Right lobe of liver (tissue), 6 donors: ENCODE data around the gene FHIT. TPM values are rescaled to one million over a fixed set of nuclear protein-coding genes. Genes with fewer than 3 reads are reported as not detected.
A peak's percentile ranks its signal among the peaks of the same experiment; 100 is the strongest.

Source experiments
- ATAC-seq, 4 donors: fragments of 200-7000 bp; cut with Tn5 transposase; one replicate each; pipeline ENCODE4 v1.9.1; 2020; ENCODE audit warnings: mild to moderate bottlenecking in 4 of 4, moderate library complexity in 4 of 4
- DNase-seq, 3 donors: peaks; one replicate each; pipeline ENCODE4 v3.0.0-alpha.2; 2020
- H3K27ac ChIP-seq, 3 donors: fragments of 200-600 bp; one replicate each; pipeline ENCODE4 v1.8.0; 2022
- H3K27me3 ChIP-seq, 2 donors: fragments of 200-600 bp; one replicate each; pipeline ENCODE4 v1.8.0; 2022
- H3K36me3 ChIP-seq, 4 donors: fragments of 200-600 bp; sonication (generic) in 1 of 4; one replicate each; pipeline versions ENCODE4 v1.5.1 to v1.8.0; 2017 to 2022; ENCODE audit warnings: control low read depth in 1 of 4
- H3K4me1 ChIP-seq, 4 donors: fragments of 200-600 bp; sonication (generic) in 1 of 4; one replicate each; pipeline versions ENCODE4 v1.5.1 to v1.8.0; 2017 to 2022; ENCODE audit warnings: control low read depth in 1 of 4
- H3K4me3 ChIP-seq, 3 donors: fragments of 200-600 bp; one replicate each; pipeline ENCODE4 v1.8.0; 2022
- H3K9me3 ChIP-seq, 4 donors: fragments of 200-600 bp; sonication (generic) in 1 of 4; one replicate each; pipeline versions ENCODE4 v1.5.1 to v1.8.0; 2017 to 2022; ENCODE audit warnings: control low read depth in 1 of 4
- POLR2A ChIP-seq: fragments of 450-650 bp; IDR thresholded peaks from one replicate; pipeline ENCODE4 v1.6.1; 2017; ENCODE audit warnings: antibody characterized with exemption, mild to moderate bottlenecking
- WGBS: methylation state at CpG from one replicate; pipeline ENCODE4 v1.1.6; 2018; ENCODE audit warnings: low coverage, low lambda C conversion rate; ENCODE audit not compliant: insufficient coverage; ENCODE audit errors: missing lambda C conversion rate; 5-methylcytosine and 5-hydroxymethylcytosine counted together
- intact Hi-C, 2 donors: fragments of 100-400 bp; cut with DNase I; formaldehyde crosslinking; loops; one replicate each; pipeline versions ENCODE4 v1.11.2 to v1.14.1; 2022
- total RNA-seq, 6 experiments: library from RNA; depleted of rRNA in 2 of 6; stranded (reverse); fragments of >200 nt in 2 of 6; fragmentation: NEBNext Ultra II Directional in 3 of 6; extraction: Animal tissue kit (Norgen Biotek cat#: 25700) in 3 of 6; gene quantifications; one replicate each; pipeline versions ENCODE4 v1.1.0 to v1.2.4, GENCODE V29; 2016 to 2023
- TF ChIP-seq, protein P1 (sequence below), 4 donors: fragments of 200-600 bp in 3 of 4; fragments of 450-650 bp in 1 of 4; IDR thresholded peaks; one replicate each; pipeline versions ENCODE4 v1.5.1 to v1.8.0; 2016 to 2022; ENCODE audit warnings: antibody characterized with exemption in 4 of 4, mild to moderate bottlenecking in 2 of 4
- donor health status: DM: no; HTN: yes; CAD: no.
- donor health status: DM: no; HTN: no; CAD: no.
- donor health status: DM: no; HTN: no; CAD: no.
- donor health status: DM: no; HTN: yes; CAD: no.
- donor health status: DM: no; HTN: yes; CAD: no.

Gene FHIT
- total RNA-seq, 6 experiments from 2014 or later: 6.6 to 11.2 (median 8.0) TPM

DNA sequence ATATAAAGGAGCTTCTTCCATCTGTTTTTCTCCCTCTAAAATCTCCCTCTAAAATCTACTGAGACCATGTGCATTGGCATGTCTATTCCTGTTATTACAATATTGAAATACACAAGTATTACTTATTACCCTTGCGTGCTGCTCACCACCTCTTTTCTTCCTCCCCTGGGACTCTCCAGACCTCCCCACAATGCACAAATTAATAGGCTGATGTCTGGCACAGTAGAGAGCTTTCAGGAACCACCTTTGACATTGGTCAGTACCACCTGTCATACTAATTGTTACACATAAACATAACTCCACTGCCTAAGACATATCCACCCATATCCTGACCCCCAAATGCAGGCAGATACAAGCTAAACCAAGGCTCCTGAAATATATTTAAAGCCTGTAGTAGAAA, 722.6 kb downstream of the FHIT start:
- no peak overlapping the region for H3K4me3 ChIP-seq
- ATAC-seq (no peak), DNase-seq (no peak)
- H3K9me3 ChIP-seq: no peaks in the 10 kb centered on the region
- H3K4me1 ChIP-seq: no peaks in the 10 kb centered on the region
- TF ChIP-seq POLR2A: no peak
- TF ChIP-seq, protein P1, sequence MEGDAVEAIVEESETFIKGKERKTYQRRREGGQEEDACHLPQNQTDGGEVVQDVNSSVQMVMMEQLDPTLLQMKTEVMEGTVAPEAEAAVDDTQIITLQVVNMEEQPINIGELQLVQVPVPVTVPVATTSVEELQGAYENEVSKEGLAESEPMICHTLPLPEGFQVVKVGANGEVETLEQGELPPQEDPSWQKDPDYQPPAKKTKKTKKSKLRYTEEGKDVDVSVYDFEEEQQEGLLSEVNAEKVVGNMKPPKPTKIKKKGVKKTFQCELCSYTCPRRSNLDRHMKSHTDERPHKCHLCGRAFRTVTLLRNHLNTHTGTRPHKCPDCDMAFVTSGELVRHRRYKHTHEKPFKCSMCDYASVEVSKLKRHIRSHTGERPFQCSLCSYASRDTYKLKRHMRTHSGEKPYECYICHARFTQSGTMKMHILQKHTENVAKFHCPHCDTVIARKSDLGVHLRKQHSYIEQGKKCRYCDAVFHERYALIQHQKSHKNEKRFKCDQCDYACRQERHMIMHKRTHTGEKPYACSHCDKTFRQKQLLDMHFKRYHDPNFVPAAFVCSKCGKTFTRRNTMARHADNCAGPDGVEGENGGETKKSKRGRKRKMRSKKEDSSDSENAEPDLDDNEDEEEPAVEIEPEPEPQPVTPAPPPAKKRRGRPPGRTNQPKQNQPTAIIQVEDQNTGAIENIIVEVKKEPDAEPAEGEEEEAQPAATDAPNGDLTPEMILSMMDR (IDR thresholded peaks at IDR 0.05): no peak
- H3K36me3 ChIP-seq: no peaks in the 10 kb centered on the region
- no peak overlapping the region for H3K27ac ChIP-seq
- no peaks in the 10 kb centered on the region for H3K27me3 ChIP-seq
- intact Hi-C loops: no loop called here
- WGBS: 90% methylated on average over 1 of the region's 1 CpG

DNA sequence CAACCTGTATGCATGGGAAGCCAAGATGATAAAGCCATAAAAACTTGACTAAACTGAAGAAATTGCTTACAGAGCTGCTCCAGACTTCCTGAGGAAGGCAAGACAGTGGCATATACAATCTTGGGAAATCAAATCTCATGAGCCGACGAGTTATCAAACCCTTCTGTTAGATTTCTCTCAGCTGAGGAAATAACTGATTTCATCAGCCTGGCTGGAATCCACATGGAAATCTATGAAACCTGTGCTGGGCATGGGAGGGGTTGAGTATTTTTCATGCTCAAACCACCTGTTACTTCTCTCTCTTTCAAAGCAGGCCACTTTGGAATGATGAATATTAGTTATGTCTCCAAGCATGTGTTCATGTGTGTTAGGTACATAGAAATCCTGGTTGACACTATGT, 727.7 kb downstream of the FHIT start:
- Histone ChIP-seq H3K27ac (no peak overlapping the region), H3K4me3 (no peak overlapping the region), H3K36me3 (no peaks in the 10 kb centered on the region), H3K27me3 (no peaks in the 10 kb centered on the region), H3K4me1 (no peaks in the 10 kb centered on the region), H3K9me3 (no peaks in the 10 kb centered on the region)
- ATAC-seq: peak; percentile 19 to 57 (median 38)
- intact Hi-C loops: no loop called here
- DNase-seq: no peak
- TF ChIP-seq, protein P1 (IDR thresholded peaks at IDR 0.05): no peak
- TF ChIP-seq POLR2A: no peak
- WGBS: 13% methylated on average over 2 of the region's 2 CpGs

DNA sequence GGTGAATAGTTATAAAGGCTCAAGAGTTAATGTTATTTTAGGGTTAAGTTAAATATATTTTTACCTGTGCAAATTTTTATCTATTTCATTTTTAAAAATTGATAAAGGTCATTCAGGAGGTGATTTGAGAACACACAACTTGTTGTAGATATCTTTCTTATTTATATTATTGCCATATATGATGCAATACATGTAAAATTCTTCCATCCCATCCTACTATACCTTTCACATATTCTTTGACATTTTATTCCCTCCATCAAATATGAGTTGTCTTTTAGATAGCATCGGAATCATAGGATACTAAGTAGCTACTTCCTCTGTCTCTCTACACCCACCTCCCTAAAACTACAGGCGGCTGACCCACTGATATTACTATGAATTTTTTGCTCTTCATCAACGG, 734.1 kb downstream of the FHIT start:
- WGBS: 81% methylated on average over 2 of the region's 3 CpGs
- TF ChIP-seq, protein P1 (IDR thresholded peaks at IDR 0.05): no peak
- no peak for TF ChIP-seq POLR2A
- intact Hi-C loops: no loop called here

DNA sequence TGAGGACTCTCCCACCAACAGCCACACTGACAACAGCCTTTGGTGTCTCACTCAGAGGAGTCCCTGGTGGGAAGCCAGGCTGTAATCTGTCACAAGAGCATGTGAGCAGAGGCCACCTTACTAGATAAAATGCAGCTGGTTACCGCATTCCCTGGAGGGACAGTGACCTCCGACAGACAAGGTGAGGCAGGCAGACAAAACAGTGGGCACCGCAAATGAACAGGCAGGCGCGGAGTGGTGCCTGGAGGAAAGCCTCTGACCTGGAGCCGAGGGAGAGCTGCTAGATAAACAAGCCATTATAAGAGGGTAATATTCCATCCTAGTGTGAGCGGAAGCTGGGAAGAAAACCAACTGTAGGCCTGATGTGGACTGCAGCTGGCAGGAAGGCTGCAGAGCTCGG, 736.4 kb downstream of the FHIT start:
- 76% methylated on average over 6 of the region's 8 CpGs for WGBS
- DNase-seq (no peak), ATAC-seq (no peak)
- H3K9me3 ChIP-seq: no peaks in the 10 kb centered on the region
- no peaks in the 10 kb centered on the region for H3K36me3 ChIP-seq
- intact Hi-C loops: no loop called here
- TF ChIP-seq POLR2A: no peak
- TF ChIP-seq, protein P1 (IDR thresholded peaks at IDR 0.05): no peak
- no peaks in the 10 kb centered on the region for H3K27me3 ChIP-seq
- H3K4me3 ChIP-seq: no peak overlapping the region
- H3K27ac ChIP-seq: no peak overlapping the region
- H3K4me1 ChIP-seq: no peaks in the 10 kb centered on the region

More for the DNA sequence above, 734.1 kb downstream of the FHIT start:
- Histone ChIP-seq H3K36me3 (no peaks in the 10 kb centered on the region), H3K4me3 (no peak overlapping the region), H3K27me3 (no peaks in the 10 kb centered on the region), H3K27ac (no peak overlapping the region), H3K4me1 (no peaks in the 10 kb centered on the region), H3K9me3 (no peaks in the 10 kb centered on the region)
- DNase-seq: no peak
- no peak for ATAC-seq

- no peaks in the 10 kb centered on the region for H3K27me3 ChIP-seq
- H3K27ac ChIP-seq: no peak overlapping the region
- no peaks in the 10 kb centered on the region for H3K9me3 ChIP-seq
- TF ChIP-seq POLR2A: no peak
- TF ChIP-seq, protein P1 (IDR thresholded peaks at IDR 0.05): no peak
- no peak overlapping the region for H3K4me3 ChIP-seq
- DNase-seq (no peak), ATAC-seq (no peak)
- no peaks in the 10 kb centered on the region for H3K36me3 ChIP-seq
- H3K4me1 ChIP-seq: no peaks in the 10 kb centered on the region
- intact Hi-C loops: no loop called here
- 90% methylated on average over 4 of the region's 9 CpGs for WGBS
Measured at GRCh38 chr3:60514085-60514649, 737.1 kb downstream of the FHIT start.
